ENCODE data around the gene NTM.

The NTM gene

DNA sequence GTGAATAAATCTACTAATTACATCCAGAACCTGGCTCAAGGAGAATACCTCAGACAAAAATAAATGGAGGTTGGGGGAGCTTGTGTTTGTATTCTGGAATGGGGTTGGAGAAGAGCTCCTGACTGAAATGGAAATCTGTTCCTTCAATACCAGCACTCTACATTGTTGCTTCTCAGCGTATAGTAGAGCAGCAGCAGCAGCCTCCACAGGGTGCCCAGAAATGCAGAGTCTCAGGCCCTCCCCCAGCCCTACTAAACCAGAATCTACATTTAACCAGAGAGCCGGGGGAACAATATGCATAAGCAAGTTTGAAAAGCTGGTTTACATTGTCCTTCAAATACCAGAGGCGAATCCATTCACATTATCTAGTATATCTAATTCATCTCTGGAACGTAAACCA, 474.8 kb downstream of the NTM start:
- no peak for DNase-seq

DNA sequence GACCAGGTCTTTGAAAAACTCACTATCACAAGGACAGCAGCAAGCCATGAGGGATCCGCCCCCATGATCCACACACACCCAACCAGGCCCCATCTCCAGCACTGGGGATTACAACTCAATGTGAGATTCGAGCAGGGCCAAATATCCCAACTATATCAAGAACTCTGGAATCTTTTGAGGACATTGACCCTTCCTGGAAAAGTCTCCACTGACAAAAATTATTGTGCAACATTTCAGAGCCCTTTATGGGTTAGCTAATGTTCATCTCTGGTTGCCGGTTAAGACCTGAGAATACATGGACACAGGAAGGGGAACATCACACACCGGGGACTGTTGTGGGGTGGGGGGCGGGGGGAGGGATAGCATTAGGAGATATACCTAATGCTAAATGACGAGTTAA, 479.1 kb downstream of the NTM start:
- no peak for DNase-seq

- no peak for DNase-seq
Observed at GRCh38 chr11:131850507-131850906, 480.1 kb downstream of the NTM start.

- no peak for DNase-seq
Observed at GRCh38 chr11:131851964-131852755, 481.7 kb downstream of the NTM start.

DNA sequence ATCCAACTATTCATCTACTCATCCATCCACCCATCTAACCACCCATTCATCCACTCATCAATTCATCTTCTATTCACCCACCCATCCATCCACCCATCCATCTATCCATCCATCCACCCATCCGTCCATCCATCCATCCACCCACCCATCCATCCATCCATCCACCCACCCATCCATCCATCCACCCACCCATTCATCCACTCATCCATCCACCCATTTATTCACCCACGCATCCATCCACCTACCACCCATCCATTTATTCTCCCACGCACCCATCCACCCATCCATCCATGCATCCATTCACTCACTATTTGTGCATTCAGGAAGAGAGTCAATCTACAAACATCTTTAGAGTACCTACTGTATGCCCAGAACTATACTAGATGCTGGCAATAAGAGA, 482.3 kb downstream of the NTM start:
- no peak for DNase-seq

- no peak for DNase-seq
Observed at GRCh38 chr11:131854391-131854790, 484.0 kb downstream of the NTM start.

GRCh38 chr11:131855320-131855719, 484.9 kb downstream of the NTM start:
- DNase-seq, result no peak

- DNase-seq, result no peak
Observed at GRCh38 chr11:131857246-131857645, 486.8 kb downstream of the NTM start.

DNA sequence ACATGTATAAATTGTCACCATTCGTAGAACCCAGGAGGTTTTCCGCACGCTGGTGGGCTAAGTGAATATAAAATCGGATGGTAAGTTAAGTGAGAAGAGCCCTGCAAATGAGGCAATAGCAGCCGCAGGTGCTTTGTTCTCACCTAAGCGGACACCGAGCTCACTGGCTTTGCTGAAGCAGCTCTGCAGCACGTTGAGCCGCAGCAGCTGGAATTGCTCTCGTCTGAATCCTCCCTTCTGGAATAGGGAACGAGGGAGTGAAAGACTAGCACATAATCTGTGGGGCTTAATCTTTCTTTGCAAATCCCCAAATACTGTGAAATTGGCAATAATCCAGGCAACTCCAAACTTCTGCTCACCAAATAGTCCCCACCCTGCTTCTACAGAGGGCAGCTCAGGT, 488.1 kb downstream of the NTM start:
- DNase-seq, result no peak

GRCh38 chr11:131859538-131860210, 489.3 kb downstream of the NTM start:
- peak in 1 of 2 donors; percentile 12 for DNase-seq

DNA sequence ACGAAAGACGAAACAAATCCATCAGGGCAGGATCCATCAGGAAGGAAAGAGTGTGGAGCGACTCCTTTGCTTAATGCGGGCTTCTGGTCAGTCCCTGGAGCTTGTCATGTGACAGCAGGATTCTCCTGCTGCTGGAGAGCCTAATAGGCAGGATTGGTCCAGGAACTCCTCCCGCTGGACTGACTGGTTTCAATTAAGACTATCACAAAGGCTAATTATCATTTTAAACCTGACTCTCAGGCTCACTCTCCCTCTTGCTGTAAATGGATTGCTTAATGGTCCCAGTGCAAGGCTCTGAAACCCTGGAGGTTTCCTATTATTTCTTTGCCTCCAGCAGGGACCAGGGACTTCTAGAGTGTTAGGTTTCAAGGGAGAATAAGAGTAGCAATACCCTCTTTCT, 493.8 kb downstream of the NTM start:
- no peak for DNase-seq

DNA sequence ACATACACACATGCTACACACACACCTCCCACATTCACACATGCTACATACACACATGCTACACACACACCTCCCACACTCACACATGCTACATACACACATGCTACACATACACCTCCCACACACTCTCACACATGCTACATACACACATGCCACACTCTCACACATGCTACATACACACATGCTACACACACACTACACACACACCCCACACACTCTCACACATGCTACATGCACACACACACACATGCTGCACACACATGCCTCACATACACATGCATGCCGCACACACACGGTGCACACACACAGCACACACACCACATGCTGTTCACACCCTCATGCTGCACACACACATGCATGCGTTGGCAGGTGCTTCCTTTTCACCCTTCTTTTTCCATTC, 495.4 kb downstream of the NTM start:
- no peak for DNase-seq

DNA sequence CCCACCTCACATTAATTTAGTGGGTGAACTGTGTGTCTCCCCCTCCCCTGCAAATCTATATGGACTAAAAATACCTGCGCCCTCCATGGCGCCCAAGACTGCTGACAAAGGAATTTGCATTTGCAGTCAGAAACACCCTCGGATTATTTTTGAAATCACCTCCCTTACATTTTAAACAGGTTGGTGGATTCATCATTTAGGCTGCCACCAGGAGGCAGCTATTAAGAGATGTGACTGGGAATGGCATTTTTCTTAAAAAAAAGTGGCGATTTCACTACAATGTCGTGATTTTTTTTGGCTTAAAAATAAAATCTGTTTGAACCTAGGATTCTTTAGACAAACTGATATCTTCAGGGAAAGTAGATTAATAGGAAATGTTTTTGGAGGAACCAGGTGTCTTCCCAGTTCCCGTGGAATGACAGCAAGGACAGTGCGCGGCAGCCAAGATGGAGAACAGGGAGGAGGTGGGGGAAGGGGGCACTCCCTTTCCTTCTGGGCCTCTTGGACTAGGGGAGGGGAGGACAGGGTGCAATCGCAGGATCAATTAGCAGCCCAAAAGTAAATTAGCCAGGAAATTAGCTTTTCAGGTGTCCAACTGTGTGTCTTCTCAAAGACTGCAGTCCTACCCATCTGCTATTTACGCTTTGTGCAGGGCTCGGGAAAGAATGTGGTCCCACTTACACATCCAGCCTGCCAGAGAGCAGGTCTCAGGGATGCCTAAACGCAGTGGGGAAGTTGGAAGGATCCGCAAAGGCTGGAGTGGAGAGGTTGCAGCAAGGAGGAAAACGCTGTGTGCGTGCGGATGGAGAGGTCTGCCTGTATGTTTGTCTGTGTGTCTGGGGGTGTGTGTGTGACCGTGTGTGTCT, 496.4 kb downstream of the NTM start:
- DNase-seq, result no peak

GRCh38 chr11:131867457-131868257, 497.2 kb downstream of the NTM start:
- peak in 1 of 2 donors; percentile 2 for DNase-seq

DNA sequence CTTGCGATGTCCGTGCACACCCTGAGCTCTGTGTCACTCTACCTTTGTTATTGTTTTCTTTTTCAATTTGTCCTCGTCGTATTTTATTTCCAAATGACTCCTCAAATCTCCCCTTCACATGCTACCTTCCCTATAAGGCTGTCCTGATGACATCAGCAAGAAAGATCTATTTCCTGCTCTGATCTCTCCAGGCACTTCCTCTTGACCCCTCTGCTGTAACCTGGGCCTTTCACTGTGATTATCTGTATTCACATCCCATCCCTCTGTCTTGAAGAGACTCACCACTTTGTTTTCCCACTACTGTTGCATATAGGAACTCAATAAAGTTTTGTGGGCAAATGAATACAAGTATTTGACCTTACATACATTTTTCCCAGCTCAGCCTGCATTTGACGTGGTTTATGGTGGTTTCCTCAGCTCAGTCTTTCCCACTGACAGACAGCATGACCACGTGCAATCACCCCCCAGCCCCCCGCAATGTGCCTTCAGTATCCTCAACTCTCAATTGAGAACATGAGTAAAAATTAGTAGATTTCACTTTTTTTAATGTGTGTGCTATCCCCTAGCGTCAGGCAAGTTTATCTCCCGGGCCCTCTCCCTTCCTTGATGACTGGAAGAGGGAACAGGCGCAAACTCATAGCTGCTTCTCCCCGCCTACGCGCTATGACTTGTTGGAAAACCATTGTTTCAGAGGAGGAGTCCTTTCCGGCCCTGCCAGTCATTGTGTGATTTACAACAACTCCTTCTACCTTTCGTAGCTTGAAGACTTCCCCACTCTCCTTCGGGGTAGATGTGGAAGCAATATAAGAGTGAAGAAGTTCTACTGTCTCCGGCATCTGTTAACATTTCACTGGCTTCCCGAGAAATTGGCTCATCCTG, 498.5 kb downstream of the NTM start:
- DNase-seq, result no peak

DNA sequence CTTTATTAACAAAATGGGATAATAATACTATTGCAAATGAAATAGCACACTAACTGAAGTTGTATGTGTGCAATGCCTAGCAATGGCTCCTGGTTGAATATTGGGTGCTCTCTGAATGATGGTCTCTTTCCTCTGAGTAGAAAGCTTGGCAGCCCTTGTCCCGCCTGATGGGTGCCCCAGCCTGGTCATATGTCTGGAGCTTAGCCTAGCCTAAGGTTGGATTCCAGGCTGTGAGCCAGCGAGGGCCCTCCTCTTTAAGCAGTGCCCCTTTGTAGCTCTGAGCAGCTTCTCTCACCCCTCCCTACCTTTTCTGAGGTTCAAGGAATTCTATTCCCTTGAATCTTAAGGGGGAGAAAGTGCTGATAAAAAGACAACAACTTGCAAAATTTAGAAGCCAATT, 499.9 kb downstream of the NTM start:
- DNase-seq, result no peak

- no peak for DNase-seq
Observed at GRCh38 chr11:131871006-131871405, 500.6 kb downstream of the NTM start.

DNA sequence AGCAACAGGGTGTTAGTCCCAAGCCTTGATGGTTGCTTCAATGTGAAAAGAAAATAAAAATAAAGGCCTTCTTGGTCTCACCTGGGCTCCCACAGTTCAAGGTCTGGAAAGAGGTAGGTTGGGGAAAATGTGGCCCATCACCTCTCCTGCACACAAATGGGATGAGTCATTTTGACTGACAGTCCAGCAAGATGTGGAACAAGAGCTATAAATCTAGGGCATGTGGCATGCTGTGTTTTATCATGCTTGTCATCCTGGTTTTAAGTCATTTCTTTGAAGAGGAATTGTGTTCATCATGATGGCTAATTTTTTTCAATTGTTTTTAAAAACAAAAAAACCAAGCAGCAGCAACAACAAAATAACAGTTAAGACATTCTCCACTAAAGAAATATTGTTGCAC, 503.7 kb downstream of the NTM start:
- no peak for DNase-seq

GRCh38 chr11:131875611-131876010, 505.2 kb downstream of the NTM start:
- DNase-seq, result no peak

DNA sequence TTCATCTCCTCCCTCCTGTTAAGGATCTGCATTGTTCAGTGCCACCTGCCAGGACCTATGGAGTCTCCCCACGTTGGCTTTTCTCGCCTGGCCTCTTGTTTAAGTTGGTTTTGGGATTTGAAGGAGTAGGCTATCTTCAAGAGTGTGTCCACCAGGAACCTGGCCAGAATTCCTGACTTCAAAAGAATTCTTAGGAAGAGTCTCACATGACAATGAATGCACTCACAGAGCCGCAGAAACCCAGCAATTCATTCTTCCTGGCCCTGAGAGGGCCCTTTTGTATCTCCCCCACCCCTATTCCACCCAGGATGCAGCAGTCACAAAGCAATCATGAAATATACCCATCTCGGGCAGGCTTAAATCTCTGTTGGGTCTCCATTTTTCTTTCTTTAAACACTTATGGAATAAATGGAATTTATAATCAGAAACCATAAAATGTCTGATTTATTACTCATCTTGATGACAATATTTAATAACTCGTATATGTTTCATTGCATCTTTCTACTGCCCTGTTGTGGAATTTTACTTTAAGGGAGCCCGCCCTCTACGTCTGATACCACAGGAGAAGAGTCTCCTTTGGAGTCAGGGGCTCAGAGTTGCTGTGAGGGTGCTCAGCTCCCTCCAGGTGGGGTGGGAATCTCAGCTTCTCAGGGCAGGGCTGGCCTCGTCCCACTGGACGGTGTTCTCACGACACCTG, 507.0 kb downstream of the NTM start:
- DNase-seq, result no peak

DNA sequence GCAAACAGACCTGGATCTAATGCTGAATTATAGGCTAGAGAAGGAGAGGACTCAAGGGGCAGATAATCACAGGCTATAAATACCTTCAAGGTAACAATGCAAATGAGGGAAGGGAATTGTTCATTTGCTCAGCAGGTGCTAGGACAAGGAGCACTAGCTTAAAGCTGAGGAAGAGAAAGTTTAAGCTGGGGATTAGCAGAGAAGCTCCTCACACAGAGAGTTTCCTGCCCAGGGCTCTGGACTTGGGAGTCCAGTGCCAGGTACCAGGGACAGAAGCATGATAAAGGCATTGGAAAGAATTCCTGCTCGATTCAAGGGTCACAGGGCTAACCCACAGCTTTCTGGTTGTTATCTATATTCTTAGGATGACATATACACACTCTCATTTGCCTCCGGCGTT, 509.9 kb downstream of the NTM start:
- DNase-seq, result no peak
